A549 treated with DMSO at 1 μM for 4 hours (cell line): ENCODE data around the gene TMEM161B. TPM values are rescaled to one million over a fixed set of nuclear protein-coding genes. Genes with fewer than 3 reads are reported as not detected.

ENCODE experiments used
- total RNA-seq: library from RNA; stranded (reverse); fragments of 200-300 nt; extraction: Qiagen RNA extraction; gene quantifications from 5 replicates; pipeline ENCODE4 v1.2.3, GENCODE V29; 2022; ENCODE audit warnings: low read depth

The TMEM161B gene
- total RNA-seq = 7.8 to 10.5 TPM (median 9.4 TPM) in 5 replicates

GRCh38 chr5:88268385-88269184, at the start of gene TMEM161B:
TSS of gene TMEM161B (minus strand) at chr5:88268845. CDS start at chr5:88268723, 122 bp downstream.

